ENCODE data around the gene RBM17.
"Not testable (repeated sequence)": the region's sequence is repeated elsewhere in the genome, so short reads cannot be mapped to it uniquely, and the experiment has no call there.

DNA sequence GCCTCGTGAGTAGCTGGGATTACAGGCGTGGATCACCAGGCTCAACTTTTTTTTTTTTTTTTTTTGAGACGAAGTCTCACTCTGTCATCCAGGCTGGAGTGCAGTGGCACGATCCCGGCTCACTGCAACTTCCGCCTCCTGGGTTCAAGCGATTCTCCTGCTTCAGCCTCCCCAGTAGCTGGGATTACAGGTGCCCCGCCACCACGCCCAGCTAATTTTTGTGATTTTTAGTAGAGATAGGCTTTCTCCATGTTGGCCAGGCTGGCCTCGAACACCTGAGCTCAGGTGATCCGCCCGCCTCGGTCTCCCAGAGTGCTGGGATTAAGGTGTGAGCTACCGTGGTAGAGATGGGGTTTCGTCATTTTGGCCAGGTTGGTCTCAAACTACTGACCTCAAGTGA lies 77.1 kb downstream of the RBM17 start:
- TF ChIP-seq, protein P1, sequence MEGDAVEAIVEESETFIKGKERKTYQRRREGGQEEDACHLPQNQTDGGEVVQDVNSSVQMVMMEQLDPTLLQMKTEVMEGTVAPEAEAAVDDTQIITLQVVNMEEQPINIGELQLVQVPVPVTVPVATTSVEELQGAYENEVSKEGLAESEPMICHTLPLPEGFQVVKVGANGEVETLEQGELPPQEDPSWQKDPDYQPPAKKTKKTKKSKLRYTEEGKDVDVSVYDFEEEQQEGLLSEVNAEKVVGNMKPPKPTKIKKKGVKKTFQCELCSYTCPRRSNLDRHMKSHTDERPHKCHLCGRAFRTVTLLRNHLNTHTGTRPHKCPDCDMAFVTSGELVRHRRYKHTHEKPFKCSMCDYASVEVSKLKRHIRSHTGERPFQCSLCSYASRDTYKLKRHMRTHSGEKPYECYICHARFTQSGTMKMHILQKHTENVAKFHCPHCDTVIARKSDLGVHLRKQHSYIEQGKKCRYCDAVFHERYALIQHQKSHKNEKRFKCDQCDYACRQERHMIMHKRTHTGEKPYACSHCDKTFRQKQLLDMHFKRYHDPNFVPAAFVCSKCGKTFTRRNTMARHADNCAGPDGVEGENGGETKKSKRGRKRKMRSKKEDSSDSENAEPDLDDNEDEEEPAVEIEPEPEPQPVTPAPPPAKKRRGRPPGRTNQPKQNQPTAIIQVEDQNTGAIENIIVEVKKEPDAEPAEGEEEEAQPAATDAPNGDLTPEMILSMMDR (IDR thresholded peaks at IDR 0.05; ENCODE audit: borderline replicate concordance, extremely low read depth, low read length, poor library complexity, severe bottlenecking) = not testable (repeated sequence)
- TF ChIP-seq EZH2 (IDR thresholded peaks at IDR 0.05; ENCODE audit: borderline replicate concordance, low read depth, low read length, severe bottlenecking) = not testable (repeated sequence)

Measured in DND-41 (cell line).